Activated CD8-positive, alpha-beta T cell treated with anti-CD3 and anti-CD28 coated beads for 36 hours (primary cell): ENCODE measurements around the gene BRAF. TPM values are rescaled to one million over a fixed set of nuclear protein-coding genes. Genes with fewer than 3 reads are reported as not detected.

Experiments
- ATAC-seq: fragments of 200-7000 bp; cut with Tn5 transposase; one replicate; pipeline ENCODE4 v1.10.0; 2021; ENCODE audit warnings: mild to moderate bottlenecking, moderate library complexity
- CTCF ChIA-PET: fragments of 350-600 bp; sonication (Branson Sonifier 250); formaldehyde crosslinking; loops from one replicate; lab custom pipeline; 2021; ENCODE audit warnings: antibody characterized with exemption; lab: Charles Lee
- POLR2A ChIA-PET: fragments of 350-600 bp; sonication (Branson Sonifier 250); formaldehyde crosslinking; loops from one replicate; lab custom pipeline; 2021; ENCODE audit warnings: antibody characterized with exemption; lab: Charles Lee
- DNase-seq: peaks from one replicate; pipeline ENCODE4 v3.0.0-alpha.2; 2020
- H3K27ac Mint-ChIP-seq: one replicate; pipeline ENCODE4 v1.8.0; 2021; ENCODE audit warnings: mild to moderate bottlenecking, mixed read lengths
- H3K27me3 Mint-ChIP-seq: one replicate; pipeline ENCODE4 v1.8.0; 2021; ENCODE audit warnings: mixed read lengths
- H3K36me3 Mint-ChIP-seq: one replicate; pipeline ENCODE4 v1.8.0; 2021; ENCODE audit warnings: low read depth, mixed read lengths
- H3K4me1 Mint-ChIP-seq: one replicate; pipeline ENCODE4 v1.8.0; 2021; ENCODE audit warnings: low read depth, mixed read lengths
- H3K4me3 Mint-ChIP-seq: one replicate; pipeline ENCODE4 v1.8.0; 2021; ENCODE audit warnings: mild to moderate bottlenecking, moderate library complexity, mixed read lengths
- H3K9me3 Mint-ChIP-seq: one replicate; pipeline ENCODE4 v1.8.0; 2021; ENCODE audit warnings: mixed read lengths
- CTCF ChIP-seq: fragments of 200-600 bp; IDR thresholded peaks from one replicate; pipeline ENCODE4 v1.8.0; 2022; ENCODE audit warnings: antibody characterized with exemption, mild to moderate bottlenecking
- intact Hi-C: fragments of 100-400 bp; cut with micrococcal nuclease; formaldehyde crosslinking; loops from one replicate; pipeline ENCODE4 v1.10.0; 2022
- total RNA-seq, 2 experiments: library from RNA; stranded (reverse); gene quantifications; one replicate each; pipeline ENCODE4 v1.2.3, GENCODE V29; 2021

Gene BRAF
- total RNA-seq, 2 experiments from 2014 or later: 30.0 to 30.6 TPM

GRCh38 chr7:140896996-140897395, 27.7 kb downstream of the BRAF start:
- Mint-ChIP-seq H3K9me3 (no peaks in the 10 kb centered on the region), H3K27me3 (no peaks in the 10 kb centered on the region), H3K36me3 (peaks cover 4% of the 10 kb centered on the region), H3K4me1 (peaks cover 59% of the 10 kb centered on the region), H3K27ac (no peak overlapping the region), H3K4me3 (no peak overlapping the region)
- no peak for DNase-seq
- ATAC-seq: no peak
- no peak for TF ChIP-seq CTCF
- CTCF ChIA-PET: no interaction called here
- intact Hi-C loops: no loop called here
- POLR2A ChIA-PET: no interaction called here

- intact Hi-C loops: no loop called here
- H3K9me3 Mint-ChIP-seq: no peaks in the 10 kb centered on the region
- ChIA-PET POLR2A (no interaction called here), CTCF (interaction anchor here (1.9 to 2.3 kb wide), 2 partner anchors 11 to 79 kb away, joined by 4 to 7 read pairs; no protein-coding TSS in a partner anchor)
- H3K27ac Mint-ChIP-seq: no peak overlapping the region
- ATAC-seq: no peak
- no peak for TF ChIP-seq CTCF
- no peaks in the 10 kb centered on the region for H3K36me3 Mint-ChIP-seq
- no peaks in the 10 kb centered on the region for H3K27me3 Mint-ChIP-seq
- peaks cover 54% of the 10 kb centered on the region for H3K4me1 Mint-ChIP-seq
- H3K4me3 Mint-ChIP-seq: no peak overlapping the region
- no peak for DNase-seq
Measured at GRCh38 chr7:140889645-140890044, 35.1 kb downstream of the BRAF start.

GRCh38 chr7:140889150-140889549, 35.6 kb downstream of the BRAF start:
- intact Hi-C loops: no loop called here
- no peak for ATAC-seq
- ChIA-PET POLR2A (no interaction called here), CTCF (interaction anchor here (1.9 to 2.3 kb wide), 2 partner anchors 11 to 79 kb away, joined by 4 to 7 read pairs; no protein-coding TSS in a partner anchor)
- TF ChIP-seq CTCF: no peak
- H3K4me1 Mint-ChIP-seq: peaks cover 53% of the 10 kb centered on the region
- DNase-seq: no peak
- no peaks in the 10 kb centered on the region for H3K9me3 Mint-ChIP-seq
- H3K27me3 Mint-ChIP-seq: no peaks in the 10 kb centered on the region
- no peak overlapping the region for H3K27ac Mint-ChIP-seq
- no peak overlapping the region for H3K4me3 Mint-ChIP-seq
- no peaks in the 10 kb centered on the region for H3K36me3 Mint-ChIP-seq

GRCh38 chr7:140888087-140888486, 36.6 kb downstream of the BRAF start:
- Mint-ChIP-seq H3K4me1 (peaks cover 53% of the 10 kb centered on the region), H3K27ac (no peak overlapping the region), H3K36me3 (peaks cover under 1% of the 10 kb centered on the region), H3K27me3 (no peaks in the 10 kb centered on the region), H3K4me3 (no peak overlapping the region), H3K9me3 (no peaks in the 10 kb centered on the region)
- intact Hi-C loops: no loop called here
- POLR2A ChIA-PET: no interaction called here
- CTCF ChIA-PET: no interaction called here
- no peak for ATAC-seq
- TF ChIP-seq CTCF: no peak
- no peak for DNase-seq

GRCh38 chr7:140885735-140886334, 38.9 kb downstream of the BRAF start:
- ChIA-PET POLR2A (no interaction called here), CTCF (no interaction called here)
- H3K9me3 Mint-ChIP-seq: no peaks in the 10 kb centered on the region
- no peak overlapping the region for H3K27ac Mint-ChIP-seq
- no peak for ATAC-seq
- no peak for TF ChIP-seq CTCF
- no peak for DNase-seq
- H3K27me3 Mint-ChIP-seq: no peaks in the 10 kb centered on the region
- intact Hi-C loops: no loop called here
- H3K4me1 Mint-ChIP-seq: peaks cover 54% of the 10 kb centered on the region
- H3K36me3 Mint-ChIP-seq: peaks cover 5% of the 10 kb centered on the region
- no peak overlapping the region for H3K4me3 Mint-ChIP-seq
